Activated CD4-positive, alpha-beta T cell treated with anti-CD3 and anti-CD28 coated beads for 1 hour (primary cell): ENCODE measurements around the gene TRMT11.
"Not testable (repeated sequence)": the region's sequence is repeated elsewhere in the genome, so short reads cannot be mapped to it uniquely, and the experiment has no call there.

ENCODE experiments used
- DNase-seq: peaks from one replicate; pipeline ENCODE4 v3.0.0-alpha.2; 2020

Gene TRMT11

DNA sequence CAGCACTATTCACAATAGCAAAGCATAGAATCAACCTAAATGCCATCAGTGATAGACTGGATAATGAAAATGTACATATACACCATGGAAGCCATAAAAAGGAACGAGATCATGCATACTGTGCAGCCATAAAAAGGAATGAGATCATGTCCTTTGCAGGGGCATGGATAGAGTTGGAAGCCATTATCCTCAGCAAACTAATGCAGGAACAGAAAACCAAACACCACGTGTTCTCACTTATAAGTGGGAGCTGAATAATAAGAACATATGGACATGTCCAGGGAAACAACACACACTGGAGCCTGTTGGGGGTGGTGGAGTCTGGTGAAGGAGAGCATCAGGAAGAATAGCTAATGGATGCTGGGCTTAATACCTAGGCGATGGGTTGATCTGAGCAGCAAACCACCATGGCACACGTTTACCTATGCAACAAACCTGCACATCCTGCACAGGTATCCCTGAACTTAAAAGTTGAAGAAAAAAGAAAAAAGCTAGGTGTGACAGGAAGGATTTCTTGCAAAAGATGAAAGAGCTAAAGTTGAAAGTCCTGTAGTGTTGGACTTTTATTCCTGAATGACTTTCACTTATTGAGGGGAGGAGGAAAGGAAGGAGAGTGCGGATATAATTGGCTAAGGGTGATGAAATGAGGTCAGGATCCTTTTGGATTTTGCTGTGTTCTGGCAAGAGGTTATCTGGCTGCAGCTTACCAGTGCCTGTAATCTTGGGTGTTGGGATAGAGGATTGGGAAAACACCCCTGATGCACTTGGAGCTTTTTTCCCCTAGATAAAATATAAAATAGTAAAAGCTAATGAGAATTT, 8.5 kb downstream of the TRMT11 start:
- no peak for DNase-seq

DNA sequence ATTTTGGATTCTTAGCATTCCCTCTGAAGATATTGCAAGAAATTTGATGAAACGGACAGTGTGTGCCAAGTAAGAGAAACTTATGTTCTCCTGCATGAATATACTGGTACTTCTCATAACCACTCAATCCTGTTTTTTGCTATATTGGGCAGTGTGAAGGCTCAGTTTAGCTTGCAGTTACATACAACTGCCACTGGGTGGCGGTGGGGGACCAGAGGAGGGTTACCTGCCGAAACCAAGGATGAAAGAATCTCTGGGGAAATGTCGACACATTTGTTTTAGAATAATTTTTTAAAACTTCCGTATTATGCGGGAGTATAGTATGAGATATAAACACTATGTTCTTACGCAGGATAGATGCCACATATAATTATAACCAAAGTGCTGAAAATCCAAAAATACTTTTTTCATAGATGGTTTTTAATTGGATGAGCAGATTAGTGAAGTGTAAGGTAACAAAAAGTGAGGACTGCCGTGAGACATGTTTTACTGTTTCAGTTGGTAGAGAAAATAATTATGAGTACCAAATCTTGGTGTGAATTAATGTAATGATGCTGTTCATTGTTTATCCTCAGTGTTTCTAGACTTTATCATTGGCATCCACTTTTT, 9.7 kb downstream of the TRMT11 start:
- peak; percentile 56 for DNase-seq

DNA sequence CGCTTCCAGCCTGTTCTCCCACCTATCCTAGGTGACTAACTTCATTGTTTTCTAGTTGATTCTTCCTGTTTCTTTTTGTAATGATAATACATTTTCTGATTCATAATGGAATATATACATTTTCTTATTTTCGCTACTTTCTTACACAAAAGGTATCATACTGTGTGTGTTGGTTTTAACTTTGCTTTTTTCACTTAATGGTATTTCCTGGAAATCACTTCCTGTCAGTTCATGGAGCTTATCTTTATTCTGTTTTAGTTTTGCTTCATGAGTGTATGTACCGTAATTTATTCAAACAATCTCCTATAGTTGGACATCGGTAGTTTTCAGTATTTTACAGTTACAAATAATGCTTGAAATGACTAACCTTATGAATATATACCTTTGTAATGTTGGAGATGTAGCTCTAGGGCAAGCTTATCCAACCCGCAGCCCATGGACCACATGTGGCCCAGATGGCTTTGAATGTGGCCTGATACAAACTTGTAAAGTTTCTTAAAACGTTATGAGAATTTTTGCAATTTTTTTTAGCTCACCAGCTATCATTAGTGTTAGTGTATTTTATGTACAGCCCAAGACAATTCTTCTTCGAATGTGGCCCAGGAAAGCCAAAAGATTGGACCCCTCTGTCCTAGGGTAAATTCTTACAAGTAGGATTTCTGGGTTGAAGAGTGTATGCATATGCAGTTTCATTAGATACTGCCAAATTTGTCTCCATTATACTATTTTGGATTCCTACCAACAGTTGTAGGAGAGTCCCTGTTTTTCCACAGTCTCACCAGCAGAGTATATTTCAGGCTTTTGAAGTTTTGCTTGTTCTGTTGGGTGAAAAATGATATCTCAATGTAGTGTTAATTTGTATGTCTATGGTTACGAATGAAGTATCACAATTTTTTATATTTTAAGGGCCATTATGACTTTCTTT, 16.7 kb downstream of the TRMT11 start:
- DNase-seq = no peak

DNA sequence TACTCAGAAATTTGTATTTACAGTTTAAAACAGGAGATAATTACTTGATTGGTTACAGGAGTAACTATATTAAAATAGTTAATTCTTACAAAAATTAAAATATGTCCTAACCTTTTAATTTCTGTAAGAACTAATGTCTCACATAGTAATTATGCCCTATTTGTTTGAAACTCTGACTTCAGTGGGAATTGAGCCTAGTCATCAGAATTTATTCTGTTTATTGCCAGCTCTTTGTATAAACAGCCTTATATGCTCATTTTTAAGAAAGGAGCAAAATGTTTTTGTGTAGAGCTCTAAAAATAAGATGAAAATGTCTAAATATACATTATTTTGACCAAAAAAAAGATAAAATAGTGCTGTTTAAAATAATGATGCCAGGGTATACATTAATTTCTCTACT, 21.5 kb downstream of the TRMT11 start:
- DNase-seq = no peak

DNA sequence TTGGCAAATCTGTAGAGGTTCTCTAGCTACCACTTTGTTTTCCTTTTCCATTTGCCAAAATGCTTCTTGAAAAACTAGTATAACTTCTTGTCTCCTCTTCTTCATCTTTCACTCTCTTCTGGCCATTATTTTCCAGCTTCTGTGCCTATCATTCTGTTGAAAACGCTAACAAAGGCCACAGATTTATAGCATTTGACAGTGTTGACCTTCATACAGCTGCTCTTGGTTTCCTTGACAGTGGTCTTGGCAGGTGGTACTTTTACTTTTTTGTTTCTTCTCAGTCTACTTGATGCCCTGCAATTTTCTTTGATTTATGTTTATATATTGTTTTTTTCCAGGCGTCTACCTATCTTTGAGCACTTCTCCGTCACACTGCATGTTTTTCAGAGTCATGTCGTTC, 23.7 kb downstream of the TRMT11 start:
- no peak for DNase-seq

DNA sequence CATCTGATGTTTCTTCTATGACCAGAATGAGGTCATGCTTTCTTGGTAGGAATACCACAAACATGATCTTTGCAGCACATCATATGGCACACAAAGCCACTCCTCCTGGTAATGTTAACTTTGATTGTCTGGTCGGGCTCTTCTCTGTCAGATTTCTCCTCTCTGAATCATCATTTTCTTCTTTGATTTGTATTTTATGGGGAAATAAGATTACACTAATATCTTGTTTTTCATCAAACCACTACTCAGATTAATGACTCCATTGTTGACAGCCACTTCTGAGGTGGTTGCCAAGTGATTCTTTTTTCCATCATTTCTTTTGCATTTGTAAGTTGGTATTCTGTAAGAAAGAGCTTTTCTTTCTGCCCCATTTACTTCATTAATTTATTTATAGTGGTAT, 29.5 kb downstream of the TRMT11 start:
- no peak for DNase-seq

DNA sequence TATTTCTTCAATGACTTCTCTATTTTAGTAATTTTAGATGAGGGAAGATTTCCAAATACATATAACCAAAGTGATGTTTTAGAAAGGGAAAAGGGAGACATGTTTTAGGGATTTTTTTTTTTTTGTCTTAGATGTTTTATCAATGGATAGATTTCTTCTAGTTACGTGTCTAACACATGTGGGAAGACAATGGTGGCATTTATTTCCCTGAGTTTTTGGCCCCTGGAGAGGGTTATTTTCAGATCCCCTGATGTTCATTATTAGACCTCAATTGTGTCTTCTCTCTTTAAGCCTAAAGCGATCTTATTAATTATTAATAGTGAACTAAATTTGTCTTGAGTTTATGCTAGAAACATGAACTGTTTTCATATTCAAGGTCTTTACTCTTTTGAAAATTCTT, 30.3 kb downstream of the TRMT11 start:
- no peak for DNase-seq

DNA sequence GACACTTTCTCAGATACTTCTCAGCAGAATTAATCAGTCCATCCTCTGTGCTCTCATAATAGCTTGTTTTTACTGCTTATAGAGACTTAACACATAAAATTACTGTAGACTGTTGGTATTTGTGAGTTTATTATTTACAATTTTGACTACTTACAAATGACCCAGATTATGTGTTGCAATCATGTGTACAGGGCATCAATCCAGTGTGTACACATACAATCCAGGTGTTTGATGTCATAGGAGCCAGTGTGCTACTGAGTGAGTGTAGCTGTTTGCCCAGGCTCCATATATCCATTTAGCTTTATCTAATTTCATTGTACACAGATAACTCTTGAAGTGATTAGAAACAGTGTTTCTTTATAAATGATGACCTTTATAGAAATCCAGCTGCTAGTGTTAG, 31.3 kb downstream of the TRMT11 start:
- DNase-seq = no peak

DNA sequence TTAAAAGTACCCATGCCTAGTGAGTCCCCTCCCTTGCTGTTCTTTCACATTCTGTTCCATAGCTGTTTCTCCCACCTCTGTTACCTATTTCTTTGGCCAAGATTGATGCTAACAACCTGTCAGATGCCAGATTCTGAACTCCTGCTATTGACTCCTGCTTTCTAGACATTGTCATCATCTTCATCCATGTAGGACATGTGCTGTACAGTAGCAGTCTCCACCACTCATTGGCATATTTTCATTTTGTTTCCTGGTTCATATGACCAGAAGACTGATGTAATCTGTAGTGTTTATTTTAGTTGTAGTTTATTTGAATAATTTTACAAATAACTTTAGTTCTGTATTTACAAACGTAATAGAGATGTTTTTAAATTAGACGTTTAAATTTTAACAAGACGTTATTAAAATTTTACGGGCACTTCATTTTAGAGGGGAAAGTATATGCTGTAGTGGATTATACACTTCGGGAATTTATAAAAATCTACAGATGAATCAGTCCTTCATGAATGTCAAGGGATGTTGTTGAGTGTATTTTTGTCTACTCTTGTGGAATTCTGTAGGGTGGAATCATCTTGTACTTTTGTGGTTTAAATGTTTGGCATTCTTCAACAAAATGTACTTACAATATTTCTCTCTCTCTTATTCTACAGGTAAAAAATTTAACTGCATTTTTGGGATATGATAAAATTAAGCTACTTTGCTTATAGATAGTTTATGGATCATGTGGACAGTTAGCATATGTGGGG, 34.1 kb downstream of the TRMT11 start:
- no peak for DNase-seq

DNA sequence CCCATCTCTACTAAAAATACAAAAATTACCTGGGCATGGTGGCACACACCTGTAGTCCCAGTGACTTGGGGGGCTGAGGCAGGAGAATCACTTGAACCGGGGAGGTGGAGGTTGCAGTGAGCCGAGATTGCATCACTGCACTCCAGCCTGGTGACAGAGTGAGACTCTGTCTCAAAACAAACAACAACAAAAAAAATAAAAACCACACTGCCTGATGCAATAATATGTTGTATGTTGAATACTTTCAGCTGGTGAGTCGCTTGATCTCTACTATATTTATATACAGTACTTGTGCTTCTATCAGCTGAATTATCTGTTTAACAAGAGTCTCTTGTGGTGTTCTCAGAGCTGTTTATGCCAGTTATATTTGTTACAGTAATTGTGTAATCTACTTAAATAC, 37.1 kb downstream of the TRMT11 start:
- not testable (repeated sequence) for DNase-seq

DNA sequence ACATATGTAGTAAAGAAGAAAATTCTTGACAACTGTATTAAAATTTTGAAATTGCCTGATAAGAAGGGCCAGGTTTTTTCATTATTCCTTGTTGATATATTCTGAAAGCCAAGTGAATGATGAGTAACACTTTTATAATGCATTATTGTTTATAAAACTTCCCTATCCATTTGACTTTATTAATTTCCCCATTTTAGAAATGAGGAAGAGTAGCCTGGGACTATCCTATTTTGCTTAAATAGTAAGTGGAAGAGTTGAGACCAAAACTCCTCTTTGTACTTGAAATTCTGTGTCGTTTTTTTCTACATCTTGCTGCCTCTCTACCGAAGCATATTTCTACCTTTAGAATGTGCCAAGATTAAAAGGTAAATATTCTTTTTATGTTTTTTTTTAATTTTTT, 39.7 kb downstream of the TRMT11 start:
- DNase-seq = no peak

DNA sequence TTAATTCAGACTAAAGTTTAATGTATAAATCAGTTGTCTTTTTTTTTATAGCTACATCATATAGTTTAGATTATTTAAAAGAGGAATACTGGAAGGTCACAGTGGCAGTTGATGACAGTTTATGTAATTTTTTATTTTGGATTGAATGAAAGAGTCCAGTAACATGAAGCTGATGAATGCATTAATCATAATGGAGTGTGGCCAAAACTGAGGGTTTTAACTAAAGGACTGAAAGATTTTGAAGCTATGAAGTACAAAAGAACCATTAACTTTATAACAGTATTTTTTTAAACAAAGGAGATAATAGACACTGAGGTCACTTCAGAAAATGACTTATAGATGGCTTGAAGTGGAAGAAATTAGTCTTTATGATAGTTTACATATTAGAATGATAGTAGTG, 41.3 kb downstream of the TRMT11 start:
- DNase-seq = no peak

DNA sequence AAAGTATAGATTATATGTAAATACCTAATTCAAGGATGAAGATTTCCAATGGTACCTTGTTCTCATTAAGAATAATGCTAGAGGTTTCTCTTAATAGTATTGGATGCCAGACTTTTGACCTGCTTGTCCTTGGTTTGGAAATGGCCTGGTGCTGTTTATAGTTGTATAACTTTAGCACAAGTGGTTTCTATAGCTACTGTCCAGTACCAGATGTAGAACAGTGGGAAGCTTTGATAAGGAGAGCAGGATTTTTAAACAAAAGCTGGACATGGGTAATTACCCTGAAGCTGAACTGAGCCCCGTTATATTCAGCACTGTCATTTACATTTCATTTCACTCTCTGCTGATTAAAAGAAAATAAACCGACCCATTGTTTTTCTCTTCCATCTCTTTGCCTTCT, 43.7 kb downstream of the TRMT11 start:
- no peak for DNase-seq

DNA sequence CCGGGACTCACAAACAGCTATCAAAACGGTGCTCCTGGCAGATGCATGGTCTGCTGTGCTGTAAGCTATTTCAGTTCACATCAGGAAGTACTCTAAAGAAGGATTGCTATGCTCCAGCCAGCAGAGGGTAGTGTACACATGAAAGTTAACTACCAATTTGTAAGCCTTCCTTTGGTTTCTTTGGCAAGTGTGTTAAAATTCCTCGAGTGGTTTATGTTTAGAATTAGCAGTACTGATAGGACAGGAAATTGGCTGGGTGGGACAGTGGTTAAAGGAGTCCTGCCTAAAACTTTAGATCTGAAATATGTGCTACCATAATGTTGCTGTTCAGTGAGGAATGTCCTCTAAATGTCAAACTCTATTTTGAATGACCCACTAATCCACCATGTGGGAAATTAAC, 47.4 kb downstream of the TRMT11 start:
- DNase-seq = no peak

DNA sequence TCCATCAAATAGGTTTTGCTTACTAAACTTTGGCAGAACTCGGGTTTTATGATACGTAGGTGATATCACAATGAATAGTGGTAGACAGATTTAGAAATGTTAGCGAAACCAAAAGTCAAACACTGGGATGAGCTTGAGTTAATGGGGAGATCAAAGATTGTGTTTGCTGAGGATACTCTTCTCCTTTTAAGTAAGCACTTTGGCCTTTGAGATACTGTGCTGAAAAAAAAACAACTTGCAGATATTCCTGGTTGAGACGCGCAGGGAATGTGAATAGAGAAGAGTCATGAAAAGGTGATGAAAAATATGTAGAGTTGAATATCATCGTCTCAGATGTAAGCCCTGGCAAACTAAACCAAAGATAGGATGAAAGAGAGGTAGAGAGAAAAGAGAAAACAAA, 48.3 kb downstream of the TRMT11 start:
- no peak for DNase-seq

DNA sequence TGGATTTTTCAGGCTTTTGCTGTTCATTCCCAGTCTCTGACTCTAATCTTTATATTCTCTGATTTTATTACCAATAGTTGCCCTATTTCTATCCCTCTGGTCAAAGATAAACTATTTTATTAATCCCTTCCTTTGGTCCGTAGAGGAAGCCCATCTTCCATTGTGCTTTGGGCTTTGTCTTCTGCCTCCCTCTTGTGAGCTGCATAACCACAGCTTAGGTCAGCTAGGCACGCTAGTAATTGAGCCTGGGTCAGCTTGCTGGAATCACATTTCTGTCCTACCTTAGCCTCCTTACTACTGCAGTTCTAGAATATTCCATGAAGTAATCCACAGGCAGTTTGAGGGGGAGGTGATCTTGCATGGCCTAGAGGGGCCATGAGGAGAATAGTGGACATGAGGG, 49.4 kb downstream of the TRMT11 start:
- no peak for DNase-seq

DNA sequence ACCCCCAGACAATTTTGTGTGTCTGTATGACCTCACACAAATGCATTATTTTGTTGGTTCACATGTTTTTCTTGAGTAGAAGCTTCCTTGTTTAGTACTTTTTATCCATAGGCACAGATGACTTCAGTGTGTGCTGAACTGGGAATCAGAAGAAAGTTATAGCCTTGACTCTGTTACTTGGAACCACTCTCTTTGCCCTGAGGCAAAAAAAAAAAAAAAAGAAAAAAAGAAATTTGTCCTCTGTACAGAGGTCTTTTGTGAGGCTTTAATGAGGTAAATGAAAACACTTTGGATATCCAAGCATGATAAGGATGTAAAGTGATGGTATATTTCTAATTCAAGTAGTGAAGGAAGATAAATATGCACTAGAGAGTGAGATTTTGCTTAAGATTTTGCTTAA, 51.9 kb downstream of the TRMT11 start:
- no peak for DNase-seq

DNA sequence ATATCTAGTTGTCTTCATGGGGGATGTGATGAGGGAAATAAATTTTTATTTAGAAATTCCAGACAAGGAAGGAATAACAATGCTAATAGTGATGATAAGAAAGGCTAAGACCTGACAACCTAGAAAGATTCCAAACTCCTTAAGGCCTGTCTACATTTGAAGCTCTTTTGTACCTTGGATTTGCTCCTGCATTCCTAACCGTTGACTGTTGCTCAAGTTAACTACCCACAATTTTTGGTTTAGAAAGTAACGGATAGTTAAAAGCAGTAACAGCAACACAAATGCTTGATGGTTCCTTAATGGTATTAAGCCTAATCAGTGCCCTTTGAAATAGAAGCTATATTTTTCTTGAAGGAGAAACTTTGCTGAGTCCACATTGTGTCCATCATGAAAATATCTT, 52.9 kb downstream of the TRMT11 start:
- DNase-seq = no peak

DNA sequence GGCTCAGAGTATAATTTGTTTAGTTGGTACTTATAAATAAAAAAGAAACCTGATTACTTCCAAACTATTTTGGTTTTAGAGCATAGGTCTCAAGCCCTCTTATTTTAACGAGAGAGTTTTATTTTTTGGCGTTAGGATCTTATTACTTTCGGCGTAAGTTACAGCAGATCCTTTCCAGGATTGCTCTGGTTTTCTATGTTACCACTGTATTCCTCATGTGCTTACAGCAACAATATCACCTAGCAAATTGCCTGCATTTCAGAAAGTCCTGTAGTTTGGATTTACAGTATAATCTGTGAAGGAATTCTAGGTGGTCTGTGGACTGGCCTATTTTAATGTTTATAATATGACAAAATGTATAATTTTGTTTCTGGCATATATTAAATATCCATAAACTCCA, 54.1 kb downstream of the TRMT11 start:
- DNase-seq = no peak

DNA sequence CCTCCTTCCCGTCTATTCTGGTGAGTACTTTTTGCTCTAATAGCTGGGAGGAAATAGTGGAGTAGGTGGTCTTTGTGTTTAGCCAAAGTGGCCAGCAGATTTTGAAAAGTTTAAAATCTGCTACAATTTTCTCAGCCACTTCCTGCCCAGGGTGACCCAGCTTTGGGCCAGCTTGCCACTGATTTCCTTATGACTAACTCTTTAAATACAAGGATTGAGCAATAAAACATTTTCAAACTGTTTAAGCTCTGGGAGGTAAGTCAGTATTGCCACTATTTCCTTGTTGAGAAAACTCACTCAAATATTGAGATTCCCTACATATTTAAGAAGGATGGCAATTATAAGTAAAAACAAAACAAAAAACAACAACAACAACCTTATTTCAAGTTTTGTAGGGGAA, 54.5 kb downstream of the TRMT11 start:
- DNase-seq = no peak

DNA sequence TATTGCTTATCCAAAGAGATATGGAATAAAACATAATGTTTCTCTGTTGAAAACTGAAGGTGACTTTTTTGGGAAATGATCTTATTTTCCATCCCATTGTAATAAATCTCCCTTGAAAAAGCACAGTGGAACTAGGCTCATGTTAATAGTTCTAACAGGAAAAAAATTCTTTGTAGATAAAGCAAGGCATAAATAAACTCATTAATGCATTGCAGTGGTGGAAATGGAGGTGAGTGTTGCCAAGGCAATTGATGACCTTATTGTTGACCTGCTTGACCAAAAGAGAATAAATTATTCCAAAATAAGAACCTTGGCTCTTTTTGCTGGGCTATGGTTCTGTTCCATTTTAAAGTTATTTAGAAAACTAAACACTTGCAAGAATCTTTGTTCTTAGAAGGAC, 55.2 kb downstream of the TRMT11 start:
- no peak for DNase-seq

DNA sequence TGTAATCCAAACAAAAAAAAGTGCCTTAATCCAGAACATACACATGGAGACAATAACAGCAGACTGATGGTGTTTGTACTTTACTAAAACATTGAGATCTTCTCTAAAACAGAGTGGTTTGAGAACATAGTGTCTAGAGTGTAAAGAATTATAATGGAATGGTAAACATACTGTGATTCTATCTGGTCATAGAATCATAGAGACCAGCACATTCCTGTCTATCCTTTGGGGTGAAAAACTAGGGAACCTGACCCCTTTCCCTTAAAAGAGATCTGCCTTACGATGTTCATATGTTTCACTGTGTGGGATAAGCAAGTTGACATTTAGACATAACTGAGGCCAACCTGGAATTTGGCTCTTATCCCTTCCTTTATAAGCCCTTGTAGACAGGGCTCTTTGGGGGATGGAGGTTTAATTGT, 55.7 kb downstream of the TRMT11 start:
- no peak for DNase-seq

DNA sequence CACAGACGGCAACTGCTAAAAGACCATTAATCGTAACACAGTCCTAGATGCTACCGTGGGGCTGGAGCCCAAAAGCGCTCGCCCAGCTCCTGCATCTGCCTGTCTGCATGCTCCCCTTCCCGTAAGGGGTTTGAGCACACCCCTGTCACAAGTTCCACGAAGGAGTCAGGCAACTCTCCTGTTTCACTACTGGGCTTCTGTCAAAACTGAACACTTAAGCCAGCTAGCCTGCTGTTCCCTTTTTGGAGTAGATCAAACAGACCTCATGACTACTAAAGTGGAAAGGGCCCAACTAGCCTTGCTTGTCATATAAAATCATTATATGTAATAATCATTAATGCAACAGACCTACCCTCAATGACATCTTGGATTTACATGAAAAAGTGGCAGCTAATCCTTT, 61.3 kb downstream of the TRMT11 start:
- DNase-seq = no peak
